A549 (cell line): ENCODE results near the gene WNT7B. TPM values are rescaled to one million over a fixed set of nuclear protein-coding genes. Genes with fewer than 3 reads are reported as not detected.

ENCODE experiments used
- ATAC-seq, 2 experiments: fragments of 200-7000 bp in 1 of 2; fragments of >200 bp in 1 of 2; cut with Nextera tagmentation in 1 of 2; cut with Tn5 transposase in 1 of 2; 3 replicates each; pipeline versions ENCODE4 v1.8.0 to v1.9.1; 2018 to 2020; ENCODE audit warnings: mild to moderate bottlenecking in 1 of 2, moderate library complexity in 1 of 2
- CTCF ChIA-PET: fragments of 300-600 bp; sonication (Branson Sonifier 250); formaldehyde crosslinking; extraction: SDS; loops from one replicate; lab custom pipeline; 2021; ENCODE audit warnings: antibody characterized with exemption, inconsistent platforms; lab: Yijun Ruan, JAX
- POLR2A ChIA-PET: fragments of 350-600 bp; formaldehyde crosslinking; extraction: SDS; loops from one replicate; lab custom pipeline; 2021; ENCODE audit warnings: antibody characterized with exemption, inconsistent platforms; lab: Yijun Ruan, JAX
- DNase-seq, 2 experiments: peaks; one replicate each; pipeline versions ENCODE4 v3.0.0 to v3.0.0-alpha.2; 2011 to 2016; ENCODE audit warnings: low read depth in 1 of 2, low spot score in 1 of 2
- FAIRE-seq: peaks from 2 replicates; lab custom pipeline; 2011; peaks lifted over from hg19 to GRCh38; lab: Jason Lieb, UNC
- H3K27ac ChIP-seq, 2 experiments: fragments of >200 bp; sonication (Bioruptor Twin); formaldehyde crosslinking; 3 replicates each; pipeline ENCODE4 v1.5.1; 2016 to 2017
- H3K4me1 ChIP-seq: fragments of >200 bp; sonication (Bioruptor Twin); formaldehyde crosslinking; 3 replicates; pipeline ENCODE4 v1.6.1; 2016
- H3K4me2 ChIP-seq: fragments of >200 bp; sonication (Bioruptor Twin); formaldehyde crosslinking; 3 replicates; pipeline ENCODE4 v1.6.1; 2016
- H3K4me3 ChIP-seq: fragments of >200 bp; sonication (Bioruptor Twin); formaldehyde crosslinking; 3 replicates; pipeline ENCODE4 v1.5.1; 2016
- H3K9me3 ChIP-seq: fragments of >200 bp; sonication (Bioruptor Twin); formaldehyde crosslinking; 3 replicates; pipeline ENCODE4 v1.6.1; 2016
- BCL3 ChIP-seq: fragments of >200 bp; sonication (Bioruptor Twin); formaldehyde crosslinking; IDR thresholded peaks from 3 replicates; pipeline ENCODE4 v1.6.1; 2016
- BHLHE40 ChIP-seq: IDR thresholded peaks from 2 replicates; pipeline ENCODE4 v1.6.1; 2012; ENCODE audit warnings: low read depth, low read length, inconsistent platforms
- CEBPB ChIP-seq, 2 experiments: fragments of >200 bp in 1 of 2; sonication (Bioruptor Twin) in 1 of 2; formaldehyde crosslinking in 1 of 2; IDR thresholded peaks; 2 replicates each; pipeline ENCODE4 v1.6.1; 2012 to 2016
- CTCF ChIP-seq: fragments of >200 bp; sonication (Bioruptor Twin); formaldehyde crosslinking; IDR thresholded peaks from 3 replicates; pipeline ENCODE4 v1.5.1; 2016
- E2F6 ChIP-seq: IDR thresholded peaks from 2 replicates; pipeline ENCODE4 v1.6.1; 2012; ENCODE audit warnings: low read depth, borderline replicate concordance
- ELK1 ChIP-seq: fragments of 150-350 bp; IDR thresholded peaks from 2 replicates; pipeline ENCODE4 v1.6.1; 2014; ENCODE audit warnings: low read depth, mild to moderate bottlenecking, low read length
- EP300 ChIP-seq, 2 experiments: fragments of >200 bp; sonication (Bioruptor Twin); formaldehyde crosslinking; IDR thresholded peaks; 2 replicates in 1 of 2; 3 replicates in 1 of 2; pipeline ENCODE4 v1.6.1; 2016 to 2017
- FOSB ChIP-seq: fragments of 250-450 bp; sonication (Bioruptor Pico); IDR thresholded peaks from 2 replicates; pipeline ENCODE4 v1.5.0; 2020; ENCODE audit warnings: mild to moderate bottlenecking, moderate library complexity
- HEYL ChIP-seq: fragments of 250-450 bp; sonication (Bioruptor Pico); IDR thresholded peaks from 2 replicates; pipeline ENCODE4 v1.8.0; 2021; ENCODE audit warnings: mild to moderate bottlenecking, moderate library complexity
- HOXB13 ChIP-seq: fragments of 250-450 bp; sonication (Bioruptor Pico); IDR thresholded peaks from 2 replicates; pipeline ENCODE4 v1.5.0; 2020; ENCODE audit warnings: low read depth, mild to moderate bottlenecking, moderate library complexity
- KDM5A ChIP-seq: fragments of 200-600 bp; sonication (generic); IDR thresholded peaks from 2 replicates; pipeline ENCODE4 v1.6.1; 2016; ENCODE audit warnings: antibody characterized with exemption, mild to moderate bottlenecking
- MAX ChIP-seq: IDR thresholded peaks from 2 replicates; pipeline ENCODE4 v1.6.1; 2012
- MAZ ChIP-seq: fragments of 150-350 bp; IDR thresholded peaks from 2 replicates; pipeline ENCODE4 v1.6.1; 2014; ENCODE audit warnings: antibody characterized with exemption, low read depth, low read length, borderline replicate concordance
- MYC ChIP-seq: IDR thresholded peaks from 2 replicates; pipeline ENCODE4 v1.6.1; 2012; ENCODE audit warnings: mild to moderate bottlenecking, inconsistent platforms, low read length, improper control_type of control experiment, borderline replicate concordance
- NR3C1 ChIP-seq: fragments of >200 bp; sonication (Bioruptor Twin); formaldehyde crosslinking; IDR thresholded peaks from 3 replicates; pipeline ENCODE4 v1.6.1; 2017
- POLR2AphosphoS2 ChIP-seq: conservative IDR thresholded peaks from 2 replicates; pipeline ENCODE4 v1.6.1; 2012; ENCODE audit warnings: low read length, improper control_type of control experiment, inconsistent platforms
- RAD21 ChIP-seq, 2 experiments: fragments of >200 bp in 1 of 2; sonication (Bioruptor Twin) in 1 of 2; formaldehyde crosslinking in 1 of 2; IDR thresholded peaks in 1 of 2; conservative IDR thresholded peaks in 1 of 2; 2 replicates in 1 of 2; 3 replicates in 1 of 2; pipeline ENCODE4 v1.6.1; 2012 to 2018; ENCODE audit warnings: inconsistent platforms in 1 of 2
- RCOR1 ChIP-seq: fragments of 150-350 bp; IDR thresholded peaks from 2 replicates; pipeline ENCODE4 v1.6.1; 2014; ENCODE audit warnings: antibody characterized with exemption, low read length, low read depth
- SREBF2 ChIP-seq: fragments of 450-650 bp; IDR thresholded peaks from 2 replicates; pipeline ENCODE4 v1.6.1; 2014; ENCODE audit warnings: mild to moderate bottlenecking, moderate library complexity
- ZC3H11A ChIP-seq: fragments of 450-650 bp; IDR thresholded peaks from 2 replicates; pipeline ENCODE4 v1.6.1; 2014; ENCODE audit warnings: antibody characterized with exemption, mild to moderate bottlenecking
- ZFP36 ChIP-seq: fragments of 450-650 bp; IDR thresholded peaks from 2 replicates; pipeline ENCODE4 v1.6.1; 2014; ENCODE audit warnings: borderline replicate concordance; ENCODE audit not compliant: partially characterized antibody
- ZNF302 ChIP-seq: fragments of 250-450 bp; sonication (Bioruptor Pico); IDR thresholded peaks from 2 replicates; pipeline ENCODE4 v1.9.0; 2021; ENCODE audit warnings: inconsistent platforms, mild to moderate bottlenecking, moderate library complexity
- ZSCAN20 ChIP-seq: fragments of 250-450 bp; sonication (Bioruptor Pico); IDR thresholded peaks from 2 replicates; pipeline ENCODE4 v1.8.0; 2022; ENCODE audit warnings: mild to moderate bottlenecking, moderate library complexity
- WGBS: methylation state at CpG from one replicate; pipeline ENCODE4 v1.1.6; 2017; ENCODE audit errors: missing lambda C conversion rate; 5-methylcytosine and 5-hydroxymethylcytosine counted together
- polyA plus RNA-seq, 4 experiments: library from polyadenylated mRNA; depleted of rRNA in 3 of 4; stranded (reverse); fragments of >200 nt; fragmentation: RNase III in 1 of 4; extraction: RNeasy Plus Mini Kit Qiagen cat#74134 plus additional on column Dnase treatment in 1 of 4; gene quantifications; 2 replicates in 3 of 4; 3 replicates in 1 of 4; pipeline ENCODE4 v1.2.3, GENCODE V29; 2011 to 2017

WNT7B gene
- polyA plus RNA-seq, 2 of the 4 experiments (the other 2 are of a cell fraction), result 16.9 to 80.8 TPM

GRCh38 chr22:45910928-45911467 is 66.0 kb downstream of the WNT7B start:
- CTCF ChIA-PET, result interaction anchor here (0.6 to 2.8 kb wide), 12 partner anchors 9 to 333 kb away, joined by 3 to 12 read pairs (median 4); no protein-coding TSS in a partner anchor
- ATAC-seq, result no peak
- TF ChIP-seq HEYL (CRISPR knock-in tag) (no peak), HOXB13 (no peak), CEBPB (IDR thresholded peaks at IDR 0.05) (no peak)
- Histone ChIP-seq H3K9me3 (peaks cover 9% of the 10 kb centered on the region; the same call in 1 of the 3 replicates), H3K4me1 (peaks cover 35% of the 10 kb centered on the region), H3K4me3 (no peak overlapping the region), H3K27ac (peak overlapping the region; percentile 85 to 94), H3K4me2 (peak overlapping the region; percentile 83)
- WGBS, result 75% methylated on average over 13 of the region's 17 CpGs
- POLR2A ChIA-PET, result interaction anchor here (0.7 to 1.5 kb wide), 2 partner anchors 8 to 64 kb away, joined by 3 to 4 read pairs; no protein-coding TSS in a partner anchor
- DNase-seq, result no peak
- no peak for FAIRE-seq

- no peak for FAIRE-seq
- peak overlapping the region; percentile 33 to 64; a peak in 3 of 6 replicates for H3K27ac ChIP-seq
- no peak for ATAC-seq
- DNase-seq, result no peak
- peaks cover 39% of the 10 kb centered on the region for H3K4me1 ChIP-seq
- no peak overlapping the region for H3K4me2 ChIP-seq
- CTCF ChIA-PET, result interaction anchor here (0.6 to 4.5 kb wide), 3 partner anchors 46 to 264 kb away, joined by 3 to 23 read pairs (median 4); no protein-coding TSS in a partner anchor
- no peaks in the 10 kb centered on the region for H3K9me3 ChIP-seq
- WGBS, result 93% methylated on average over 4 of the region's 6 CpGs
- TF ChIP-seq CTCF (no peak), ZC3H11A (no peak), BCL3 (no peak), ZFP36 (no peak), ZSCAN20 (no peak), POLR2AphosphoS2 (no peak), EP300 (IDR thresholded peaks at IDR 0.05) (no peak), ZNF302 (no peak), RAD21 (conservative IDR thresholded peaks at IDR 0.05 in 1 of 2, IDR thresholded peaks at IDR 0.05 in 1 of 2) (no peak), MAZ (no peak), HOXB13 (no peak), FOSB (CRISPR knock-in tag) (no peak), SREBF2 (no peak), ELK1 (no peak), MAX (no peak), MYC (no peak)
- POLR2A ChIA-PET, result no interaction called here
- H3K4me3 ChIP-seq, result no peak overlapping the region
Observed at GRCh38 chr22:45908961-45909360, 68.0 kb downstream of the WNT7B start.

GRCh38 chr22:45907996-45908395 is 69.0 kb downstream of the WNT7B start:
- H3K4me1 ChIP-seq, result peaks cover 39% of the 10 kb centered on the region
- POLR2A ChIA-PET, result no interaction called here
- no peaks in the 10 kb centered on the region for H3K9me3 ChIP-seq
- CTCF ChIA-PET, result interaction anchor here (4.5 kb wide), 1 partner anchor 45 kb away, joined by 23 read pairs; no protein-coding TSS in a partner anchor
- DNase-seq (no peak), ATAC-seq (no peak), FAIRE-seq (no peak)
- no peak overlapping the region for H3K4me2 ChIP-seq
- peak overlapping the region in 1 of 2 experiments; percentile 29; a peak in 1 of 6 replicates for H3K27ac ChIP-seq
- TF ChIP-seq BCL3 (no peak), BHLHE40 (no peak), NR3C1 (no peak), EP300 (IDR thresholded peaks at IDR 0.05) (no peak), ZNF302 (no peak), RCOR1 (no peak), E2F6 (no peak), KDM5A (no peak)
- H3K4me3 ChIP-seq, result no peak overlapping the region
- 92% methylated on average over 6 of the region's 12 CpGs for WGBS
